ENCODE data around the gene ZAP70.
"Not testable (repeated sequence)": the region's sequence is repeated elsewhere in the genome, so short reads cannot be mapped to it uniquely, and the experiment has no call there.

ZAP70 gene

GRCh38 chr2:97698530-97698929 is 14.8 kb upstream of the ZAP70 start:
- DNase-seq (ENCODE audit: low read depth in 2 of 2), result no peak

DNA sequence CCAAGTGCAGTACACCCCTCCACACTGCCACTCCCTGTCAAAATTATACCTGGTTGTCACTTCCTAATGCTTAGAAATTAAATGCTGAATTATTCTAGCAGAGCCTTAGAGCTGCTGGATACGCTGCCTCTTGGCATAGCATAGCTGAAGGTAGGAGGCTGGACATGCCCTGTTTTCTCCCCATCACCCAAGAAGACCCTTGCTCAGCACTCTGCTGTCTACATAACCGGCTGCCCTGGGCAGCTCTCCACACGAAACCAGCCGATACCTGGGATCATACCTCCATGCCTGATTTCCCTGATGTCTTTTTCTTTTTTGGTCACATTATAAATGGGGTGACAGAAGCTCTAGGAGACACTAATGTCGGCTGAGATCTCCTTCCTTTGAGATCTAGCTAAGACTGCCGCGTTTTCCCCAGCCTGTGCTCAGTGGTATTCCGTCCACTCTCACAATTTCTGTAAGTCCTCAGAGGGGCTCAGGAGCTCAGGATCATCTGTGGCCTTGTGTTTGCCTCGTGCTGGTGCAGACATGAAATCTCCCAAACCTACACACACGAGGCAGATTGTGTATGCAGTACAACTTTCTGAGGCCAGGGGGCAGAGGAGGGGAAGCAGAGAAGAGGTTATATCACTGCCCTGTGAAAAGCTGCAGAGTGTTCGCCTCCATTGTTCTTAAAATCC is 13.5 kb upstream of the ZAP70 start:
- peak; percentile 25 to 44 for DNase-seq (ENCODE audit: low read depth in 2 of 2)

DNA sequence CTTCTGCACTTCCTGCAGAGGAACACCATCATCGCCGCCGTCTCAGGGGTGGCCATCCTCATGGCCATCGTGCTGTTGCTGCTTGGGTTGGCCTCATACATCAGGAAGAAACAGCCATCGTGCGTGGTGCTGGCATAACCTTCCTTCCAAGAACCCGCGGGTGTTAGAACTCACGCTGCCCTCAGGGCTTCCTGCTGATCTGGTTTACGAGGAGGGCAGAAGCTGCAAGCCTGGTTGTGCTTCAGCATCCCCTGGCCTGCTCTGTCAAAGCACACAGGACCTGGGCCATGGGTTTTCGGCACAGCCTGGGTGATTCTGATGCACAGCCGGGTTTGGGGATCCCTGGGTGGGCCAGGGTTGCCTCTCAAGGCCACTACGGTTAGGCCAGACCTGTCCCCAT is 12.2 kb upstream of the ZAP70 start:
- DNase-seq (ENCODE audit: low read depth in 2 of 2), result no peak

DNA sequence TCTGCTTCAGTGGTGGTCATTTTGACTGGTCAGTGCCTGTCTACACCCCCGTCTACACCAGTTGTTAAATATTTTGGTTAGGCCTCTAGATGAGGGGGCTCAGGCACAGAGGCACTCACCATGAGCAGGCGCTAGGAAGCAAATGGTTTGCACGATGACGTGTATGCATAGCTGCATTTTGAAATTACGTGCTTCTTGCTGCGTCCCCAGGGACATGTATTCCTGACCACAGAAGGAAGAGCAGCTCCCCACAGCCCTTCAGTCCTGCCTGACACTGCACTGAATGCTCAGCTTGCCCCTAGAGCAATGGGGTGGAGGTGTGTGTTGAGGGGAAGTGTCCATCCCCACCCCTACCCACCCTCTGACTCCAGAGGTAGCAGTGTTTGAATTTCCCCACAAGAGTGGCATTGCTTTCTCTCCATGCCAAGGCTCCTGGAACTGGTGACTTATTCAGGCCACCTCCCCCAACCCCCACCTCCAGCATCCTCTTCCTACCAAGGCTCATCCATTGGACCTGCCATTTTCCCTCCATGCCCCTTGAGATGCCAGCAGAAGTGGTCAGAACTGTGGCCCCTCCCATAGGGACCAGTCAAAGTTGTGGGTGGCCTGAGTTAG is 11.4 kb upstream of the ZAP70 start:
- DNase-seq (ENCODE audit: low read depth in 2 of 2), result no peak

DNA sequence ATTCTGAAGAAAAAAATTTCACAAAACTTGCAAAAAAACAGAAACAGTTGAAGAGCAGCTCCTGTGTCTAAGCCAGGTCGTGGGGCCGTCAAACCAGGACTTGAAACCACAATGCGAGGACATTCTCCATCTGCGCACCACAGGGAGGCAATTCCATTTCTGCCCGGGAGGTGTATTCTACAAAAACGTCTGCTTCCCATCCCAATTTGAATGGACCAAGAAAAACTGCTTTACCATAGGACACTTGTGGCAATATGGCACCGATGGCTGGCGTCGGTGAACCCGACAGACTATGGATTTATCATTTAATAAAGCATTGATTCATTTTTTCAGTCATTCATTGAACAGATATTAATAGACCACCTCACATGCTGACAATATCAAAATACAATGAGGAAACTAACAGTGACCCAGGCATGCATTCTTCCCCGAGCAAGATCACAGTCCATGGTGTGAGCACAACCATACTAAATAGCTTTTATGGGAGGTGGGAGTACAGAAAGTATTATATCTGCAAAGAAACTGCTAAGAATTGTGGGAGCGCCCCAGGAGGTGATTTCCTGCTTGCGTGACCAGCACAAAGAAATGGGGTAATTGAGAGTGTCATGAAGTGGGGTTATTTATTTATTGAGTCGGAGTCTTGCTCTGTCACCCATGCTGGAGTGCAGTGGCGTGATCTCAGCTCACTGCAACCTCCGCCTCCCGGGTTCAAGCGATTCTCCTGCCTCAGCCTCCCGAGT is 10.5 kb upstream of the ZAP70 start:
- DNase-seq (ENCODE audit: low read depth in 2 of 2), result no peak

DNA sequence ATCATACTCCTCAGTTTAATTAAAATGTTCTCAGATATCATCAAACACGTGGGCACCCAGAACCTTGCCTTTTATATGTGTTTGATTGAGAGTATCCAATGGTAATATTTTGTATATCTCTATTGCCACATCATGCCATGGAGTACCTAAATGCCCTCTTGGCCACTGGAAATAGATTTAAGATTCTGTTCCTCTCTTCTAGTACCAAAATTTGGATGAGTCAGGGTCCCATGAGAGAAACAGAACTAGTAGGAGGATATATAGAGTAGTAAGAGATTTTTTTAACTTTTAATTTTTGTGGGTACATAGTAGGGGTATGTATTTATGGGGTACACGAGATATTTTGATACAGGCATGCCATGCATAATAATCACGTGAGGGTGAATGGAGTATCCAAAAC is 9.6 kb upstream of the ZAP70 start:
- DNase-seq (ENCODE audit: low read depth in 2 of 2), result no peak

- DNase-seq (ENCODE audit: low read depth in 2 of 2), result no peak
Observed at GRCh38 chr2:97704989-97705388, 8.4 kb upstream of the ZAP70 start.

GRCh38 chr2:97706112-97706511 is 7.3 kb upstream of the ZAP70 start:
- DNase-seq (ENCODE audit: low read depth in 2 of 2), result no peak

- DNase-seq (ENCODE audit: low read depth in 2 of 2), result no peak
Observed at GRCh38 chr2:97706708-97707345, 6.5 kb upstream of the ZAP70 start.

DNA sequence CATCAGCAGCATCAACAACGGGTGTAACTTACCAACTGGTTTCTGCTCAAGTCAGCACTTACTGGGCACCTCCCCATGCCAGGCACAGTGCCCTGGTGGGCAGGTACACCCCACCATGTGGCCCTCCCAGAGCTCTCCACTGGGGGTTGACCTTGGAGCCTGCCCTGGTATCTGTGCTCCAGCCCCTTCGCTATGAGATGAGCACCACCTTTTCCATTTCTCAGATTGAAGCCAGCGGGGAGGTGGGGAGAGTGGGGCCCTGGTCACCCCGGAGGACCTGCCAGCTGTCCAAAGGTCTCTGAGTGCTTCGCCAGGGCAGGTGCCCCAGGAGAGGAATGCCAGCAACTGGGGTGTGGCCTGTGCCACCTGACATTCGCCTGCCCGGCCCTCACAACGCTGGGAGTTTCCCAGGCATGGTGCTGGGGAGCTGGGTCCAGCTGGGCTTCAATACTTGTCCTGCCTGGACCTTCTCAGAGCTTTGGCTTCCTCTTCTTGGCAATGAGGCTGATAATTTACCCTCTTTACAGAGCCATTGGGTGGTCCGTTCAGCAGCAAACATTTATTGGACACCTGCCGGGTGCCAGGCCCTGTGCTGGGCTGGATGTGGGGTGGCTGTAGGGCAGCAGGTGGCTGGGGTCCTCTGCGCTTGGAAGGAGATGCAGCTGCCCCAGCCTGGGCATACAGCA is 5.9 kb upstream of the ZAP70 start:
- DNase-seq (ENCODE audit: low read depth in 2 of 2), result no peak

- no peak for DNase-seq (ENCODE audit: low read depth in 2 of 2)
Observed at GRCh38 chr2:97708048-97708380, 5.4 kb upstream of the ZAP70 start.

DNA sequence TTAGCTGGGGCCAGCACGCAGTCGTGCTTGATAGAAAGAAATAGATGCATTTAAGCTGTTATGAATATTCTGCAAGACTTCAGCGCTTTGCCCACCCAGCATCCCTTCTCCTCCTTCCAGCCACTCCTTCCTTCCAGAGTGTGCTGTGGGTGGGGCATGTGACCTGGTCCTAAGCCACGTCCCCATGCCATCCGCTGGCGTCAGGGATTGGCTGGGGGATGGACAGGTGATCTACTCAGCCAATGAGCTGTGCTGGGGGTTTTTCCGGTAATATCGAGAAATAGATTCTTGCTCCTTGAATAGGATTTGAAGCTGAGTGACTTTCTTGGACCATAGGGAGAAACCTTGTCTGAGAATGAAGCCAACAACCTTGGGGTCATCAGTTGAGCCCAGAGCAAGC is 4.8 kb upstream of the ZAP70 start:
- no peak for DNase-seq (ENCODE audit: low read depth in 2 of 2)

GRCh38 chr2:97711394-97711711 is 2.0 kb upstream of the ZAP70 start:
- no peak for DNase-seq (ENCODE audit: low read depth in 2 of 2)

DNA sequence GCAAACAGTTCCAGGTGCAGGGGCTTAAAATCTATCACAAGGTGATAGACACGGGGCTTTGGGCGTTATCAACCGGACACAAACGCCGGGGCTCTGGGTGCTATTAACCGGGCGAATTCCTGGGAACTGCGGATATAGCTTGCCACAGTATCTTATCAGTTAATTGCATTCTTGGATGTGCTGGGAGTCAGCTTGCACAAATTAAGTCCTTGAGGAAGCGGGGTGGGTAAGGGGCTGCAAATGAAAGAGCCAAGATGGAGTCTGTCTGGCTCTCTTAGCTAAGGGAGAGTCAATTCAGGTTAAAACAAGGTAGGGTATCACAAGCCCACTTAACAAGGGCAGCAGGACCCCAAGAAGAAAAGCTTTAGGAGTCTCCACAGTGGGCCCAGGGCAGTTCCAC is 1.2 kb upstream of the ZAP70 start:
- DNase-seq (ENCODE audit: low read depth in 2 of 2), result not testable (repeated sequence)

GRCh38 chr2:97712693-97713295 is 582 bp upstream of the ZAP70 start:
- DNase-seq (ENCODE audit: low read depth in 2 of 2), result peak in 1 of 2 donors; percentile 38

DNA sequence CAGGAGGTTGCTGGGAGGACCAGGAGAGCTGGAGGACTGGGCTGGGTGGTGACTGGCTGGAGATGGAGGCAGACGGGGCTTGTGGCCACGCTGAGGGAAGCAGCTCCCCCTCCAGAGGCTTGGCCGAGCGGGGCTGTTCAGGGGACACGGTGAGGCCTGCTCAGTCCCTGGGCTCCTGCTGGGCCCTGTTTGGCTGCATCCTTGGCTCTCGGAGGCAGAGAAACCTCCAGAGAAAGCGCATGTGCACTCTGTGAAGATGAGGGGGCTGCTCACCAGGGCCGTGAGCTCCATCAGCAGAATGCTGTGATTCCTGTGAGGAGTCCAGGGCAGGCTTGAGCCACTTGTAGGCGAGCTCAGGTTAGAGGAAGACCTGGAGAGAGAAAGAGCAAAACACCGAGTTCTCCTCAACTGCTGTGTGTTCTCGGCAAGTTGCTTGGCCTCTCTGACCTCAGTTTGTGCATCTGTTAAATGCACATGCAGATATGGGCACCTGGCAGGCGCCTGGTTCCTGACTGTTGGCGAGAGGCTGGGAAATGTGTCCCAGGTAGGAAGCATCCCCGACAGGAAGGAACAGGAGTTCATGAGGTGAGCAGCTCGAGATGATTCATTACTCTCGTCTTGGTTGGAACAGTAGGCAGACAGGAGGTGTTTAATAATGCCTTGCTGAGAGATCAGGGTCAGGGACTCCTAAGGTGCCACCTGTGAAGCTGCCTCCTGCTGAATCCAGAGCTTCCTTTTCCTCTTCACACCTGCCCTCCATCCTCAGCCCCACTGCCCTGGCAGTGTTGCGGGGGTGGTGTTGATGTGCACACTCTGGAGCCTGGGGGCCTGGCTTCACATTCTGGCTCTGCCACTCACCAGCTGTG is 941 bp downstream of the ZAP70 start:
- no peak for DNase-seq (ENCODE audit: low read depth in 2 of 2)

DNA sequence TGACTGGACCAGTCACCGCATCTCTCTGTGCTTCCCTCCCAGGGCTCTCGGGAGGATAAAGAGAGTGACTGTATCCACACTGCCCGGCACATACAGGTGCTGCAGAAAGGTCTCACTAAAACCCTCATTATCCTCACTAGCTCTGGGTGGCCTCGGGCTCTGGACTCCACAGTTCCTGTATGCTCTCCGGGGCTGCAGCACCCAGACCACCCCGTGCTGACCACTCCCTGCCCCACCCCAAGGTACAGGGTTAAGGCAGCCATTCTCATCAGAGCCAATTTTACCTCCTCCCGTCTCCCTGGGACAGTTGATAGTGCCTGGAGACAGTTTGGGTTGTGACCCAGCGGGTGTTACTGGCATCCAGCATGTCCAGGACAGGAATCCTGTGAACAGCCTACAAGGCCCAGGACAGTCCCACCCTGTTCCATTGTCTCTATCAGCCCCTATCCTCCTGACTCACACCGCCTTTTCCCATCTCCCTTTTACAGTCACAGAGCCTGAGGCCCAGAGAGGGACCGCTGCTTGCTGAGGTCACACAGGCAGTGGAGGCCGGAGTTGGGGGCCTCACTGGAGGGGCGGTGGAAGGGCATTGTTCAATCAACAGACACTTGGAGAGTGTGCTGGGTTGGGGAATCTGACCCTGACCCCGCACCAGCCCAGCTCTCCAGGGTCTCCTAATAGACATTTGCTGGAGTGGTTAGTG is 1.7 kb downstream of the ZAP70 start:
- DNase-seq (ENCODE audit: low read depth in 2 of 2), result no peak

DNA sequence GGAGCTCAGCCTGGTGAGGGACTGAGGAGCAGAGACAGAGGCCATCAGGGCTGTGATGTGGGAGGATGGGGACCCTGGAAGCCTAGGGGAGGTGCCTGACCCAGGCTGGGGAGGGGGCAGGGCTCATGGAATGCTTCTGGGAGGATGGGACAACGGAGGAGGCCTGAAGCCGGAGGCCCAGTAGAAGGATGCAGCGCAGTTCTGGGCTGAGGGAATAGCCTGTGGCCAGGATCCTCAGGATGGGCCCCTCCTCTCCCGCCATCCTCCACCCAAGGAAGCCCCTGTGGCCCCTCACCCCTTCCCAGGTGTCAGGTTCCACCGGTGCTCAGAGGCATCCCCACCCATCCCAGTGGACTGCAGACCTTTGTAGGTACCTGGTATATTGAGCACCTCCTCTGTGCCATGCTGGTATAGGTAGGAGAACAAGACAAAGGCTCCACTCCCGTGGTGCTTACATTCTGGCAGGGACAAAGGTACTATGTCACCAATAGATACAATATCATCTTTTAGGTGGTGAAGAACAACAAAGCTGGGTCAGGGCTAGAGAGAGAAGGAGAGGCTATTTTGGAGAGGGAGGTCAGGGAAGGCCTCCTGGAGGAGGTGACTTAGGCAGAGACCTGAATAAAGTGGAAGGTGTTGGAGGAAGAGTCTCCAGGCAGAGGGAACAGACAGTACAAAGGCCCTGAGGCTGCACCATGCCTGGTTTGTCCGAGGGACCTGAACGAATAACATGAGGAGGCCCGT is 2.7 kb downstream of the ZAP70 start:
- DNase-seq (ENCODE audit: low read depth in 2 of 2), result no peak

All from stimulated activated CD8-positive, alpha-beta memory T cell treated with anti-CD3 and anti-CD28 coated beads, Interleukin-7, amount 100 ng/mL, for 1 hour (primary cell).